MCF 10A (cell line): ENCODE results near the gene CCNL1. TPM values are rescaled to one million over a fixed set of nuclear protein-coding genes. Genes with fewer than 3 reads are reported as not detected.

Source experiments
- BruUV-seq: library from RNA; stranded (reverse); fragments of 400-500 nt; replicated peaks from 2 replicates; lab custom pipeline; 2021; lab: Mats Ljungman, UMichigan
- CTCF ChIA-PET: fragments of 300-600 bp; sonication (Branson Sonifier 250); formaldehyde crosslinking; extraction: SDS; loops from one replicate; lab custom pipeline; 2021; ENCODE audit warnings: antibody characterized with exemption, inconsistent platforms; lab: Yijun Ruan, JAX
- POLR2A ChIA-PET: fragments of 300-600, 350-650 bp; sonication (Branson Sonifier 250); formaldehyde crosslinking; extraction: SDS; loops from one replicate; lab custom pipeline; 2020; ENCODE audit warnings: antibody characterized with exemption, inconsistent platforms; lab: Yijun Ruan, JAX
- DNase-seq: peaks from one replicate; pipeline ENCODE4 v3.0.0-alpha.2; 2018; ENCODE audit not compliant: unreplicated experiment
- H3K27ac Mint-ChIP-seq: one replicate; pipeline ENCODE4 v1.8.0; 2022; ENCODE audit warnings: mild to moderate bottlenecking, low read depth, mixed read lengths; ENCODE audit not compliant: unreplicated experiment
- H3K27me3 Mint-ChIP-seq: one replicate; pipeline ENCODE4 v1.8.0; 2022; ENCODE audit warnings: mixed read lengths; ENCODE audit not compliant: insufficient read depth, unreplicated experiment
- H3K36me3 Mint-ChIP-seq: one replicate; pipeline ENCODE4 v1.8.0; 2022; ENCODE audit warnings: mild to moderate bottlenecking, moderate library complexity, mixed read lengths; ENCODE audit not compliant: insufficient read depth, unreplicated experiment
- H3K4me1 Mint-ChIP-seq: one replicate; pipeline ENCODE4 v1.8.0; 2022; ENCODE audit warnings: mixed read lengths; ENCODE audit not compliant: insufficient read depth, unreplicated experiment
- H3K4me3 Mint-ChIP-seq: one replicate; pipeline ENCODE4 v1.8.0; 2022; ENCODE audit warnings: mild to moderate bottlenecking, moderate library complexity, mixed read lengths; ENCODE audit not compliant: unreplicated experiment
- H3K9me3 Mint-ChIP-seq: one replicate; pipeline ENCODE4 v1.8.0; 2022; ENCODE audit warnings: mixed read lengths; ENCODE audit not compliant: unreplicated experiment
- CTCF ChIP-seq: fragments of 200-600 bp; IDR thresholded peaks from one replicate; pipeline ENCODE4 v1.8.0; 2022; ENCODE audit warnings: antibody characterized with exemption, mild to moderate bottlenecking; ENCODE audit not compliant: unreplicated experiment
- intact Hi-C: fragments of 100-400 bp; cut with micrococcal nuclease; formaldehyde crosslinking; loops from 2 replicates; pipeline ENCODE4 v1.14.1; 2022
- total RNA-seq: library from RNA; stranded (reverse); gene quantifications from 2 replicates; pipeline ENCODE4 v1.2.3, GENCODE V29; 2022

The CCNL1 gene
- total RNA-seq, 1 experiment from 2014 or later: 103 TPM

DNA sequence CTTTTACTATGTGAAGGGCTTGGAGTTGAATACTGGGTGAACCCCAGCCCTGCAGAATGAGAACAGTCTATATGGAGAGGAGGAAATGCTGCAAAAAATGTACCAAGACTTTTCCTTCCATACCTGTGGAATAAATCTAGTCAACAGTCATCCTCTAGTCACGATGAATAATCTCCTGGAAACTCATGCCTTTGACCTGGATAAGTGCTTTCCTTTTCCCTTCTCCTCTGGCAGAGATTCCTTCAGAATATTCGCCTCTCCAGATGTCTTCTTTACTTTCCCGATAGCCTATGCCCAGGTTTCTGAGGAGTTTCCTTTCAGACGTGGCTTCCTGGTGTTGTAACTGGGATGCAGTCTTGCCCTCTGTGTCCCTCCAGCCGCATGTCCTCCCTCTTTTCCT is 28.1 kb downstream of the CCNL1 start:
- H3K4me1 Mint-ChIP-seq: peaks cover 68% of the 10 kb centered on the region
- no peak overlapping the region for H3K4me3 Mint-ChIP-seq
- H3K36me3 Mint-ChIP-seq: no peaks in the 10 kb centered on the region
- POLR2A ChIA-PET: interaction anchor here (1.1 to 18.7 kb wide), 5 partner anchors 8 to 577 kb away, joined by 3 to 331 read pairs (median 43); partner anchors contain the start of genes SSR3 and TIPARP
- H3K9me3 Mint-ChIP-seq: no peaks in the 10 kb centered on the region
- peak overlapping the region; percentile 96 for H3K27ac Mint-ChIP-seq
- TF ChIP-seq CTCF: no peak
- no peaks in the 10 kb centered on the region for H3K27me3 Mint-ChIP-seq
- BruUV-seq: no TSS peak
- DNase-seq: no peak
- intact Hi-C loops: loop anchor here (5.0 to 10.0 kb wide), 2 partner anchors 315 to 1137 kb away; no protein-coding TSS in a partner anchor
- CTCF ChIA-PET: interaction anchor here (0.6 to 10.3 kb wide), 10 partner anchors 23 to 981 kb away, joined by 3 to 260 read pairs (median 6); no protein-coding TSS in a partner anchor

DNA sequence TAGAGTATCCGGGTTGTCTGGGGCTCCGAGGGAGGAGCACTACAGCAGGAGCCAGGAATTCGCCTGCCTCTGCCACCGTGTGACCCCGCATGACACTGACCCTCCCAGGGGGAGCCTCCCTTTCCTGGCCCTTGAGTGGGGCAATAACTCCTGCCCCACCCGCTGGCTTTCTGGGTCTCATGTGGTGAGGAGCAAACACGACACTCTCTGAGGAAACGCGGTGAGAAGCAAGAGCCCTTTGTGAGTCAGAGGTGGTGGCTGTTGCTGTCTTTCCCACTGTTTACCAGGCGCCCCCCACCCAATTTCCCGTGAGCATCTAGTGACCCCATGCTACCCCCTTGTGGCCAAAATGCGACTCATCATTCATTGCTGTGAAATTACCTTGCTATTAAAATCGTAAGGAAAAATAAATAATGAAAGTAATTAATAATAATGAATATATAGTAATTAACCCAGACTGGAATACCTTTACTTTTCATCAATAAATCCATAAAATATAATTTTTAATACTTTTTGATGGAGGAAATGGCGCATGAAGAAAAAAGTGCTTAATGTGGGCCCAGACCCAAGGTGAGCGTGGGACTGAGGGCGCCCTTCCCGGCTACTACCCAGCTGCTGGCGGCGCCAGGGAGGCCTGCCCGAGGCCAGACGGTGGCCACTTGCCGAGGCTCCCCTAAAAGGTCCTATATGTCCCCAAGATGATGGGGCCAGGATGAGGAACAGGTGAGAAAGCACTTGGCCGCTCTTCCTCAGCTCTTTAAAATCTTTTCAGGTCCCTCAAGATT is 29.3 kb downstream of the CCNL1 start:
- no TSS peak for BruUV-seq
- no peaks in the 10 kb centered on the region for H3K36me3 Mint-ChIP-seq
- H3K27ac Mint-ChIP-seq: peak overlapping the region; percentile 96
- CTCF ChIA-PET: interaction anchor here (0.6 to 10.3 kb wide), 25 partner anchors 13 to 979 kb away, joined by 3 to 260 read pairs (median 4); no protein-coding TSS in a partner anchor
- POLR2A ChIA-PET: interaction anchor here (0.7 to 18.7 kb wide), 14 partner anchors 7 to 964 kb away, joined by 3 to 331 read pairs (median 6); partner anchors contain the start of genes CCNL1, SSR3 and TIPARP
- intact Hi-C loops: loop anchor here (1.0 to 10.0 kb wide), 4 partner anchors 49 to 1136 kb away; partner anchors contain the start of gene TIPARP
- H3K27me3 Mint-ChIP-seq: no peaks in the 10 kb centered on the region
- peak; percentile 81 for TF ChIP-seq CTCF
- H3K4me1 Mint-ChIP-seq: peaks cover 63% of the 10 kb centered on the region
- DNase-seq: peak; percentile 80
- H3K9me3 Mint-ChIP-seq: no peaks in the 10 kb centered on the region
- peak overlapping the region; percentile 60 for H3K4me3 Mint-ChIP-seq

DNA sequence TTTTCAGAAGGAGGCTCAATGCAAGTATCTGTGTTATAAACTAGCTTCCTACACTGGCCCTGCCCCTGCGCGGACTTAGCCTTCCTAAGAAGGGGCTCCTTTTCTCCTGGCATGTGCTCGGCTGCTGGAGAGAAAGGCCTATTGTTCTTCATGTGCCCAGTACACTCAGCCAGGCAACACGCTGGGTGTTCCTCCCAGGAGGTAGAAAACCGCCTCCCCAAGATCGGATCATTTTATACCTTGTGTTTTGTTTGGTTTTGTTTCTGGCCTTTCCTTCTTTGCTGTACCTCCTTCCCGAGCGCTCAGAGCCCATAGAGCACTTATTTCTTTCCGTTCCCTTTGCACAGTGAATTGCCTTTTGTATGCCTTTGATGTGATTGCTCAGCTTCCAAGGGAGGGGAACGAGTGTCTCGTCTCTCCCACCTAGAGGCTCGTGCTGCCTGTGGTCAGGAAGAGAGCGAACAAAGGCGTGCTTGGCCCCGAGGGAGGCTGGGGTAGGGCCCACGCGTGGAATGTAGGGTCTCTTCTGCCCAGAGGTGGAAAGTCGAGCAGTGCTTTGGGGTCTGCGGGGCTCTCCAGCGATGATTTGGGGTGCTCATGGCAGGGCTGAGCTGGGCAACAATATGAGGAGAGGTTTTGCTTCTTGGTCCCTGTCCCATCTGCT is 30.0 kb downstream of the CCNL1 start:
- BruUV-seq: no TSS peak
- Mint-ChIP-seq H3K9me3 (no peaks in the 10 kb centered on the region), H3K36me3 (no peaks in the 10 kb centered on the region), H3K27ac (peak overlapping the region; percentile 96), H3K27me3 (no peaks in the 10 kb centered on the region), H3K4me1 (peaks cover 63% of the 10 kb centered on the region), H3K4me3 (peak overlapping the region; percentile 60)
- POLR2A ChIA-PET: interaction anchor here (0.7 to 18.7 kb wide), 14 partner anchors 9 to 964 kb away, joined by 3 to 331 read pairs (median 6); partner anchors contain the start of genes CCNL1, SSR3 and TIPARP
- CTCF ChIA-PET: interaction anchor here (0.5 to 10.3 kb wide), 12 partner anchors 19 to 621 kb away, joined by 3 to 260 read pairs (median 4); no protein-coding TSS in a partner anchor
- intact Hi-C loops: loop anchor here (1.0 to 10.0 kb wide), 6 partner anchors 41 to 1135 kb away; partner anchors contain the start of gene TIPARP
- no peak for TF ChIP-seq CTCF
- peak; percentile 63 for DNase-seq
